SKM-1 treated with dmso at 0.1 percent for 144 hours (cell line): ENCODE measurements around the gene ACAN.
"Not testable (repeated sequence)": the region's sequence is repeated elsewhere in the genome, so short reads cannot be mapped to it uniquely, and the experiment has no call there.

ENCODE experiments used
- DNase-seq: peaks from one replicate; lab custom pipeline; 2025; ENCODE audit not compliant: unreplicated experiment; lab: John Stamatoyannopoulos, UW

Gene ACAN

GRCh38 chr15:88918738-88919137 lies 115.5 kb downstream of the ACAN start:
- DNase-seq = peak; percentile 32

- DNase-seq = no peak
Measured at GRCh38 chr15:88920186-88920891, 117.1 kb downstream of the ACAN start.

- not testable (repeated sequence) for DNase-seq
Measured at GRCh38 chr15:88920892-88921435, 117.7 kb downstream of the ACAN start.
